ENCODE data around the gene POLR2J.

POLR2J gene

DNA sequence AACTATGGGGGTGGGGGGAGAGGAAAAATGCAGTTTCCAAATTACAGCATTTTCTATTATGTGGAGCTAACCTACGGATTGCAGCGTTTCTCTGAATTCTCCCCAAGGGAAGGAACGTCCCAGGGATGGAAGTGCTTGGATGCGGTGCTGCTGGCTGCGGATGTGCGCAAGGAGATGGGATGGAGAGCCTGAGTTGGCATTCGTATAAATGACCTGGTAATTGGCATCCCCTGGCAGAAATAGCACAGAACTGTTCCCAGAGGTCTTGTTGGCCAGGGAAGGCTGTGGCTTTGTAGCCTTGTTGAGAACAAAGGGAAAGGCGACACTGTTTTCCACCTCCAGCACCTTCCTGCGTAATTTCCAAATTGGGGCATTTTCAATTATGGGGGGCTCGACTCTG, 42.6 kb downstream of the POLR2J start:
- DNase-seq (ENCODE audit: low spot score): no peak

DNA sequence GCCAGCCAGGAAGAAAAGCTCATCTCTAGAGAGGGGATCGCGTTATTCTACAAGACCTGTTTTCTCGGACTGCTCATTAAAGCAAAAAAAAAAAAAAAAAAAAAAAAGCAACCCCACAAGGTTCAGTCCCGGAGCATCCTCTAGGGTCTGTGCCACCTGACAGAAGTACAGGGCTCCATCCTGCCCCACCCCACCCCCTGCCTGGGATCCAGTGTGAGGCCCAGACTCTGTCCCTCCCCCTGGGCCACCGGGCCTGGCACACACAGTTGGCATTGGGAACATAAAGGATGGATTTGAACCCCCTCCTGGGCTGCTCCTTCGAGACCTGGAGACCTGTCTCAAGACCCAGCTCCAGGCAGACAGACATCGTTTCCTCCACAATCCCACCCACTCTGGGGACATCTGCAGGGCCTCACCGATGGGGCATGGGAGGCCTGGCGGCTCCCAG, 44.7 kb downstream of the POLR2J start:
- DNase-seq (ENCODE audit: low spot score): no peak

DNA sequence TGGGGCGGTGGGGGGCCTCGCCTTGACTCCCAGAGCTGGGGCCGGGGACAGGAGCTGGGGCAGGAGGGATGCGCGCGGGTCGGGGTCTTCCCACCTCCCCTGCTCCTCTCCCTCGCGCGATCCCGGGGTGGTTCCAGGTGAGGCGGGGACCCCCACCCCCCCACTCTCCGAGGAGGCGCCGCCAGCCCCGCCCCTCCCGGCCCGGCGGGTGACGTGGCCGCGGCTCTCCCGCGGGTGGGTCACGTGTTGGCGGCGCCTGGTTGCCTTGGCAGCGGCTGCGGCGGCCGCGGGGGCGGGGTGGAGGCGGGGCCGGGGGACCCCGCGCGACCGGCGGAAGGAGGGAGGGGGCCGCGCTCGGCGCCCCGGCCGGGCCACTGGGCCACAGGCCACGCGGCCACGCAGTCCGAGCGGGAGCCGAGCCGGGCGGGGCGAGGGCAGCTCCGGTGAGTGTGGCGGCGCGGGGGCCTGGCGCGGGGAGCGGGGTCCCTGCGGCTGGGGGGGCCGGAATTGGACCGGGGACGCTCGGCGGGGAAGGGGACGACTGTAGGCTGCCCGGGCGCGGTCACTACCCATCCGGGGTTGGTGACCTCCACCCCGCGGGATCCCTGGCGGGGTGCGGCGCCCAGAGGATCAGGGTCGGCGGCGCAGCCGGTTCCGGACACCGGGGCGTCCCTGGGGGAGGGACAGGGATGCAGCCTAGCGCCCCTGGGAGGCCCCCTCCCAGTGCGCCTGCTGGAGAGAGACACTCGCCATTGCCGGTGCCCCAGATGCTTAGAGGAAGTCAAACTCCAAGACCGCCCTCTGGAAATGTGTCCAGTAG, 45.3 kb downstream of the POLR2J start, which contains the start of gene ORAI2:
Gene ORAI2 (plus strand): TSS at position 357 of the 820 bp plus-strand sequence. CDS start 5,382 bp downstream, outside the sequence.
- DNase-seq (ENCODE audit: low spot score): peak; percentile 67

DNA sequence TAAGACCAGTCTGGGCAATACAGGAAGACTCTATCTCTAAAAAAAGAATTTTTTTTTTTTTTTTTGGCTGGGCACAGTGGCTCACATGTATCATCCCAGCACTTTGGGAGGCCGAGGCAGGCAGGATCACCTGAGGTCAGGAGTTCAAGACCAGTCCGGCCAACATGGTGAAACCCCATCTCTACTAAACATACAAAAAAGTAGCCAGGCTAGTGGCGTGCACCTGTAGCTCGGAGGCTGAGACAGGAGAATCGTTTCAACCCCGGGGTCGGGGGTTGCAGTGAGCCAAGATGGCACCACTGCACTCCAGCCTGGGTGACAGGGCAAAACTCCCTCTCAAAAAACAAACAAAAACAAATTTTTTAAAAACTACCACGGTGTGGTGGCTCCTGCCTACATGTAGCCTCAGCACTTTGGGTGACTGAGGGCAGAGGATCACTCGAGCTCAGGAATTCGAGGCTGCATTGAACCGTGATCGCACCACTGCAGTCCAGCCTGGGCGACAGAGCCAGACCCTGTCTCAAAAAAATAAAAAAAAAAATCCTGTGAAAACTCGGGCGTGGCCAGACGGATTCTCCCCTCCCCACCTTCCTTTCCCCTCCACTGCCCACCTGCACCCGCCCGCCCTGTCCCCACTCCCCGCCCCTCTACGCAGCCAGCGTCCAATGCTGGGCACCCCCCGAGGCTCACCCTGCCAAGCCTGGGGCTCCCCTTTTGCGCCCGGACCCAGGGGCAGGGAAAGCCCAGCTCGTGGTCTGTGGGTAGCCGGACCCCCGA, 46.1 kb downstream of the POLR2J start:
- DNase-seq (ENCODE audit: low spot score): no peak

DNA sequence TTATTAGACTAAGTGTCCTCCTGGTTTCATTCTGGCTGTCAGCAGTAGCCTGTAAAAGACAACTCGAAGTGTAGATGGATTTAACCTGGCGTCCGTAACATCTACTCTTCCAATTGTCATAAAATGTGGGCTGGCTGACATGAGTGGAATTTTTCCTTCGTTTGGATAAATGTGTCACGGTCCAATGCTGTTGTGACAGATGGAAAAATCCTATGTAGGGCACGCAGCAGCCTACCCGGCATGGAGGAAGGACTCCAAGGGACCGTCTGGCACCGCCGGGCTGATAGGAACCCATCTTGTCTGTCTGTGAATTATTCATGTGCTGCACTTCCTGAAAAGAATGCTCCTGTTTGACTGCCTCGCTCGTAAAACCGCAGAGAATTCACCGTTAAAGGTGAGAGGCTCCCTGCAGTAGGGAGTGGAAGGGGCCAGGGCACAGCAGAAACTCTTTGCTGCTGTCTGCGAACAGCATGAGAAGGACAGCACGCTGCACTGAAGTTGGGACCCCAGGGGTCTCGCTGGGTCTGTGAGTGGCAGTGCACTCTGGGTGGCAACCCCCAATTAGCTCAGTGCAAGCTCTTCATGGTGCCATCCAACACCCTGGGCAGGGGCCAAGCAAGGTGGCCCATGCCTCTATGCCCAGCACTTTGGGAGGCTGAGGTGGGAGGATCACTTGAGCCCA, 47.0 kb downstream of the POLR2J start:
- no peak for DNase-seq (ENCODE audit: low spot score)

DNA sequence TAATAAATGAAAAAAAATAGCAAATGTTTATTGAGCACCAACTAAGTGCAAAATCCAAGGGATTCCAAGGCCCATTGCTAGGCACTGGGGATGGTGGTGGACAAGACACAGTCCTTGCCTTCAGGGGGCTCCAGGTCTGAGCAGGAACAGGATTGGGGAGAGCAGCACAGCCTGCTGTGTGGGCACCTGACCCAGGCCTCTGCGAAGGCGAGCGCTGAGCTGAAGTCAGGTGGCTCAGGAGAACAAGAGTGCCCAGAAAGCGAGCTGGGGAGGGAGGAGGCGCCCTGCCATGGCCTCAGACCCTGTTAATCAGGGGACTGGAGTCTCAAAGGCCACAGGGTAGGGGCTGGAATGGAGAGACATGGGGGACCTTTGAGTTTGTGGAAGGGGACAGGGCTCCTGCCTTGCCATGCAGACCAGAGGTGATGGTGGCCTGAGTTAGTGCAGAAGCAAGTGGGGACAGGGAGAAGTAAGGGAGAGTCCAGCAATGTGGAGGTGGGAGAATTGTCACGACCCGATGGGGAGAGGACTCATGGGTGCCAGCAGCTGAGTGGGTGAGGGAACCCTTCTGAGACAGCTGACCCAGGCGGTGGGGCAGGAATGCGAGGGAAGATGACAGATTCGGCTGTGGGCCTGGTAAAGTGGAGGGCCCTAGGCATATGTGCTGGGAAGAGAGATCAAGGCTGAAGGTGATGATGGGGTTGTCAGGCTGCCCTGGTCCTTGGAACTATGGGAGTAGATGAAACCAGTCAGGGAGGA, 49.4 kb downstream of the POLR2J start:
- no peak for DNase-seq (ENCODE audit: low spot score)

DNA sequence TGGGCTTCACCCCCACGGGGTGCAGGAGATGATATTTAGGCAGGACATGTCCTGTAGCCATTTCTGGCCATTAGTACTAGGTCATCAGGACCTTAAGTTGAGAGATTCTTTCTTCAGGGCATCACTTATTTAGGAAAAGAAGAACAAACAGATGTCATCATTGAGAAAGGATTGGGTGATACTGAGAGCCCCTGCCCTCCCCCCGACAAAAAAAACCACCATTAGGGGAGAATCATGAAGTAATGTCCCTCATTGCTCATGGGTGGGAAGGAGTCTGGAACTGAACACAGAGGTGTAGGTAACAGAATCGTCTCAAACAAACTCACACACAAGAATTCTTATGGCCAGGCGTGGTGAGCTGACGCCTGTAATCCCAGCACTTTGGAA, 51.7 kb downstream of the POLR2J start:
- DNase-seq (ENCODE audit: low spot score): no peak

DNA sequence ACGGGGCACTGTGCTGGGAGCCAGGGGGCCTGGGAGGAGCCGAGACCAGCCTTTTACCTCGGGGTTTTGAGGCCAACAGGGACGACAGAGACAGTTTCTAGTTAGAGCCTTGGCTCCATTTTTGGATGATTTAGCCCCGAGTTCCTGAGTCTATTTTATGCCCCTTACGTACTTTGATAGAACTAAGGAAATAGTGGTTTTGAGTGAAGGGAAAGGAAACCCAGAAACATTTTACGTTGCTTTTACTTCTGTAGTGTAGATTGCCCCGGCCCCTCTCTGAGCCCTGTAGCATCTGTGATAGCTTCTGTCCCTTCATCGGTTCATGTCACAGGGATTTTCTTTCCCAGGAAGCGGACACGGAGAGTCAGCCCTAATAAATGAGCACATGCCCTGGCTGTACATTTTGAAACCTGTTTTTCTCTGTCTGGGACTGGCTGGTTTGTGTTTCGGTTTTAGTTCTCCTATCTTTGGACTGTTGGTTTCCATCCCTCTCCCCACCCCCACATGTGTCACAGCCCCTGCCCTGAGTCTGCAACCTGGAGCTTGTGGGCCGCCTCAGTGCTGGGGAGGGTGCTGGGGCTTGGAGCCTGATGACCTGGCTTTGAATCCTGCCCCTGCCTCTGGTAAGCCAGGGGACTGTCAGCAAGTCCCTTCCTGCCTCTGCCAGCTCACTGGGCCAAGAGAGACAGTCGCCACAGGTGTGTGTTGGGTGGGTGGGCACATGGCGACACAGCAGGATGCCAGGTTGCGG, 52.3 kb downstream of the POLR2J start:
- no peak for DNase-seq (ENCODE audit: low spot score)

DNA sequence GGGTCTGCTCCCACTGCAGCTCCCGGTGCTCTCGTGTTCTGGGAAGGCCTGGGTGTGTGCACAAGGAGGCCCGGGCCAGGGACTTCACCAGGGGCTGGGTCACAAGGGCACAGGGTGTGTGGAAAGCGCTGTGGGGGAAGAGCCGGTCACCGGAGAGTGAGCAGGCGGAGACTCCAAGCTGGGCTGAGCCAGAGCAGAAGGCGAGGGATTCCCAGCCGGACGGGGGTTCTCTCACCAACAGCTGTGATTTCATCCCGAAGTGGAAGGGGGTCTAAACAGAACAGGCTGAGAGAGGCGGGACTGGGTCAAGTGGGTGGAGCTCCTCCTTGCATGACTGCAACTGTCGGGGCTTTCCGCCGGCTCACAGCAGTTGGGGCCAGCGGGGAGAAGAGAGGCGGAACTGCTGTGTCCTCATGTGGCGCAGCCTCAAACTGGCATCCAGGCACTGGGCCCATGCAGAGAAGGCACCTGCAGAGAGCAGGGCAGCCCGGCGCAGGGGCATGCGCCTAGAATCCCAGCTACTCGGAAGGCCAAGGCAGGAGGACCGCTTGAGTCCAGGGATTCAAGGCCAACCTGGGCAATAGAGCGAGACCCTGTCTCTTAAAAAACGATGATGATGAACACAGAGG, 53.0 kb downstream of the POLR2J start:
- DNase-seq (ENCODE audit: low spot score): no peak

DNA sequence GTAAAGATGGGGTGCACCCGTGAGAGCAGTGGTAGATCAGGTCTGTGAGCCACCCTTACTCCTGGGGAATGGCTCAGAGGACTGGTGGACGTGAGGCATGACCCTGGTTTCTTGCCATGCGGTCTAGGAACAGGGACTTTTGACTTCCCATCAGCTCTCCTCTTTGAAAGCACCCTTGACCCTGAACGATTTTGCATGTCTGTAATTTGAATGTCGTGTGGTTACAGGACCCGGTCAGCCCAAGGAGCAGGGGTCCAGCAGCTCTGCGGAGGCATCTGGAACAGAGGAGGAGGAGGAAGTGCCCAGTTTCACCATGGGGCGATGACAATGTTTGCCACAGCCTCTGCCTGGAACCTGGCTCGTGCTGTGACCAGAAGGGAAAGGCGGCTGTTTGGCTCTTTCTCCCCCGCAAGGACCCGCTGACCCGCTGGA, 53.9 kb downstream of the POLR2J start:
- DNase-seq (ENCODE audit: low spot score): no peak

DNA sequence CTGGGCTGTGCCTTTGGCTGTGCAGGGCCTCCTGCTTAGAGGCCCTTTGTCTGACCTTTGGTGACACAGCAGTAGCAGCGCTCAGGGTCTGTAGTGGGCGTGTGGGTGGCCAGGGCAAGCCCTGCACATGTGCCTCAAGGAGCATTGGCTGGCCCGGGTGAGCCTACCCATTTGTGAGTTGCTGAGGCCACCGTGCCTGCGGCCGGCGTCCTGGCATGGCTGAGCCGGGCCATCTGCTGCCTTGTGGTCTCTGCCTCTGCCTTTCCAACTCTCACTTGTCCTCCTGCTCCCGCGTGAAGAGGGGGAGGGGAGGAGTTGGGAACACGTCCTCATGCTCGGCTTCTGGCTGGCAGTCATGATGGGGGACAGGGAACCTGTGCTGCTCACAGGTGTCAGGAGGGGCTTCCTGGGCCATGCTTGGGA, 54.6 kb downstream of the POLR2J start:
- no peak for DNase-seq (ENCODE audit: low spot score)
